ENCODE data around the gene TNFRSF14.

TNFRSF14 gene

GRCh38 chr1:2601721-2602303, 45.6 kb downstream of the TNFRSF14 start:
- no peaks in the 10 kb centered on the region for H3K79me2 ChIP-seq (ENCODE audit: insufficient read depth, low read length)
- no peak overlapping the region for H3K4me3 ChIP-seq (ENCODE audit: insufficient read depth, low read length, poor library complexity, severe bottlenecking)
- H3K27me3 ChIP-seq (ENCODE audit: low read length) = no peaks in the 10 kb centered on the region
- H3K9me2 ChIP-seq (replicated peaks; ENCODE audit: insufficient read depth, low read length) = no peaks in the 10 kb centered on the region
- no peak overlapping the region for H3K9ac ChIP-seq (ENCODE audit: low read length)
- TF ChIP-seq EZH2phosphoT487 (conservative IDR thresholded peaks at IDR 0.05; ENCODE audit: low read length) = no peak
- H4K20me1 ChIP-seq (ENCODE audit: low read depth, low read length) = no peaks in the 10 kb centered on the region
- H3K9me3 ChIP-seq (ENCODE audit: insufficient read depth, low read length) = no peaks in the 10 kb centered on the region
- H3K27ac ChIP-seq (ENCODE audit: low read depth, low read length) = no peak overlapping the region
- H3K36me3 ChIP-seq (ENCODE audit: low read length) = no peaks in the 10 kb centered on the region
- H2AFZ ChIP-seq (ENCODE audit: low read depth, low read length, severe bottlenecking) = no peak overlapping the region
- no peak overlapping the region for H3K4me2 ChIP-seq (ENCODE audit: low read depth, low read length, poor library complexity, severe bottlenecking)
- no peaks in the 10 kb centered on the region for H3F3A ChIP-seq (ENCODE audit: insufficient read depth)

- Histone ChIP-seq H3K36me3 (ENCODE audit: low read length) (no peaks in the 10 kb centered on the region), H2AFZ (ENCODE audit: low read depth, low read length, severe bottlenecking) (no peak overlapping the region), H3K4me2 (ENCODE audit: low read depth, low read length, poor library complexity, severe bottlenecking) (no peak overlapping the region), H3K9me2 (replicated peaks; ENCODE audit: insufficient read depth, low read length) (no peaks in the 10 kb centered on the region), H3K27ac (ENCODE audit: low read depth, low read length) (no peak overlapping the region), H3K4me3 (ENCODE audit: insufficient read depth, low read length, poor library complexity, severe bottlenecking) (no peak overlapping the region), H3K9me3 (ENCODE audit: insufficient read depth, low read length) (no peaks in the 10 kb centered on the region), H4K20me1 (ENCODE audit: low read depth, low read length) (no peaks in the 10 kb centered on the region), H3K27me3 (ENCODE audit: low read length) (no peaks in the 10 kb centered on the region), H3K9ac (ENCODE audit: low read length) (no peak overlapping the region), H3F3A (ENCODE audit: insufficient read depth) (no peaks in the 10 kb centered on the region), H3K79me2 (ENCODE audit: insufficient read depth, low read length) (no peaks in the 10 kb centered on the region)
- TF ChIP-seq EZH2phosphoT487 (conservative IDR thresholded peaks at IDR 0.05; ENCODE audit: low read length) (no peak), CTCF (IDR thresholded peaks at IDR 0.05; ENCODE audit: insufficient read depth, low read length, poor library complexity, severe bottlenecking) (no peak)
These were observed 46.2 kb downstream of the TNFRSF14 start for GRCh38 chr1:2602311-2602835.

- no peak overlapping the region for H3K4me3 ChIP-seq (ENCODE audit: insufficient read depth, low read length, poor library complexity, severe bottlenecking)
- no peak overlapping the region for H3K9ac ChIP-seq (ENCODE audit: low read length)
- no peak overlapping the region for H2AFZ ChIP-seq (ENCODE audit: low read depth, low read length, severe bottlenecking)
- no peaks in the 10 kb centered on the region for H3F3A ChIP-seq (ENCODE audit: insufficient read depth)
- TF ChIP-seq CTCF (IDR thresholded peaks at IDR 0.05; ENCODE audit: insufficient read depth, low read length, poor library complexity, severe bottlenecking) = no peak
- no peak for TF ChIP-seq EZH2phosphoT487 (conservative IDR thresholded peaks at IDR 0.05; ENCODE audit: low read length)
- no peaks in the 10 kb centered on the region for H3K36me3 ChIP-seq (ENCODE audit: low read length)
- H3K9me2 ChIP-seq (replicated peaks; ENCODE audit: insufficient read depth, low read length) = no peaks in the 10 kb centered on the region
- no peaks in the 10 kb centered on the region for H3K9me3 ChIP-seq (ENCODE audit: insufficient read depth, low read length)
- no peaks in the 10 kb centered on the region for H3K79me2 ChIP-seq (ENCODE audit: insufficient read depth, low read length)
- no peak overlapping the region for H3K27ac ChIP-seq (ENCODE audit: low read depth, low read length)
- H4K20me1 ChIP-seq (ENCODE audit: low read depth, low read length) = no peaks in the 10 kb centered on the region
- H3K27me3 ChIP-seq (ENCODE audit: low read length) = no peaks in the 10 kb centered on the region
- H3K4me2 ChIP-seq (ENCODE audit: low read depth, low read length, poor library complexity, severe bottlenecking) = no peak overlapping the region
These were observed 46.8 kb downstream of the TNFRSF14 start for GRCh38 chr1:2602866-2603520.
